ENCODE results near the gene ARID3B. TPM values are rescaled to one million over a fixed set of nuclear protein-coding genes. Genes with fewer than 3 reads are reported as not detected.

The ARID3B gene
- total RNA-seq, 1 experiment from 2014 or later, result 19.0 TPM

- H3K9me3 ChIP-seq (ENCODE audit: low read length), result no peaks in the 10 kb centered on the region
- no peak overlapping the region for H3K4me2 ChIP-seq (ENCODE audit: low read length)
- H4K20me1 ChIP-seq (ENCODE audit: low read length), result no peaks in the 10 kb centered on the region
- TF ChIP-seq EZH2 (IDR thresholded peaks at IDR 0.05; ENCODE audit: low read length, unreplicated experiment), result no peak
- no peak for TF ChIP-seq CTCF (conservative IDR thresholded peaks at IDR 0.05; ENCODE audit: low read depth, low read length)
- no peak for TF ChIP-seq EZH2phosphoT487 (IDR thresholded peaks at IDR 0.05; ENCODE audit: borderline replicate concordance, low read length)
- H3K36me3 ChIP-seq (ENCODE audit: low read depth, low read length), result peaks cover 17% of the 10 kb centered on the region; the same call in 1 of the 2 replicates
- ChIA-PET CTCF (no interaction called here), POLR2A (ENCODE audit: unreplicated experiment) (no interaction called here)
- H2AFZ ChIP-seq (ENCODE audit: low read length), result no peak overlapping the region
- ATAC-seq (no peak), DNase-seq (no peak)
- no peaks in the 10 kb centered on the region for H3K4me1 ChIP-seq (ENCODE audit: insufficient read depth, low read length)
- BruUV-seq (replicated peaks), result no TSS peak
- no peak overlapping the region for H3K27ac ChIP-seq (ENCODE audit: low read length)
- H3K79me2 ChIP-seq (ENCODE audit: low read length), result no peaks in the 10 kb centered on the region
- H3K9ac ChIP-seq (ENCODE audit: low read length), result no peak overlapping the region
- no peak overlapping the region for H3K4me3 ChIP-seq (ENCODE audit: low read length)
- no peaks in the 10 kb centered on the region for H3K9me2 ChIP-seq (replicated peaks; ENCODE audit: low read length)
- H3F3A ChIP-seq (ENCODE audit: low read length, unreplicated experiment), result no peaks in the 10 kb centered on the region
- H3K27me3 ChIP-seq (ENCODE audit: low read length), result no peaks in the 10 kb centered on the region
- intact Hi-C loops (cut with micrococcal nuclease), result no loop called here
Measured at GRCh38 chr15:74598126-74598842, 57.3 kb downstream of the ARID3B start.

GRCh38 chr15:74599156-74599555 is 58.1 kb downstream of the ARID3B start:
- no peak overlapping the region for H3K4me2 ChIP-seq (ENCODE audit: low read length)
- no peak overlapping the region for H3K4me3 ChIP-seq (ENCODE audit: low read length)
- intact Hi-C loops (cut with micrococcal nuclease), result no loop called here
- ChIA-PET CTCF (no interaction called here), POLR2A (ENCODE audit: unreplicated experiment) (no interaction called here)
- no peaks in the 10 kb centered on the region for H3K27me3 ChIP-seq (ENCODE audit: low read length)
- TSS peak; percentile 8 for BruUV-seq (replicated peaks)
- H3K27ac ChIP-seq (ENCODE audit: low read length), result no peak overlapping the region
- no peaks in the 10 kb centered on the region for H4K20me1 ChIP-seq (ENCODE audit: low read length)
- no peak for TF ChIP-seq CTCF (conservative IDR thresholded peaks at IDR 0.05; ENCODE audit: low read depth, low read length)
- no peak for TF ChIP-seq EZH2 (IDR thresholded peaks at IDR 0.05; ENCODE audit: low read length, unreplicated experiment)
- TF ChIP-seq EZH2phosphoT487 (IDR thresholded peaks at IDR 0.05; ENCODE audit: borderline replicate concordance, low read length), result no peak
- H3K9me3 ChIP-seq (ENCODE audit: low read length), result no peaks in the 10 kb centered on the region
- no peak for ATAC-seq
- no peak overlapping the region for H2AFZ ChIP-seq (ENCODE audit: low read length)
- H3K79me2 ChIP-seq (ENCODE audit: low read length), result no peaks in the 10 kb centered on the region
- H3K36me3 ChIP-seq (ENCODE audit: low read depth, low read length), result peaks cover 12% of the 10 kb centered on the region; the same call in 1 of the 2 replicates
- H3K9me2 ChIP-seq (replicated peaks; ENCODE audit: low read length), result no peaks in the 10 kb centered on the region
- no peaks in the 10 kb centered on the region for H3K4me1 ChIP-seq (ENCODE audit: insufficient read depth, low read length)
- H3F3A ChIP-seq (ENCODE audit: low read length, unreplicated experiment), result no peaks in the 10 kb centered on the region
- no peak overlapping the region for H3K9ac ChIP-seq (ENCODE audit: low read length)
- no peak for DNase-seq

- no peaks in the 10 kb centered on the region for H3F3A ChIP-seq (ENCODE audit: low read length, unreplicated experiment)
- H3K9ac ChIP-seq (ENCODE audit: low read length), result no peak overlapping the region
- no peak overlapping the region for H3K27ac ChIP-seq (ENCODE audit: low read length)
- DNase-seq (no peak), ATAC-seq (no peak)
- POLR2A ChIA-PET (ENCODE audit: unreplicated experiment), result interaction anchor here (1.2 kb wide), 1 partner anchor 10 kb away, joined by 4 read pairs; no protein-coding TSS in a partner anchor
- H2AFZ ChIP-seq (ENCODE audit: low read length), result no peak overlapping the region
- H3K36me3 ChIP-seq (ENCODE audit: low read depth, low read length), result 0 out of 2 replicates have a peak, but pooled peaks cover 3% of the 10 kb centered on the region
- CTCF ChIA-PET, result no interaction called here
- H4K20me1 ChIP-seq (ENCODE audit: low read length), result no peaks in the 10 kb centered on the region
- BruUV-seq (replicated peaks), result no TSS peak
- intact Hi-C loops (cut with micrococcal nuclease), result no loop called here
- no peaks in the 10 kb centered on the region for H3K9me2 ChIP-seq (replicated peaks; ENCODE audit: low read length)
- H3K4me1 ChIP-seq (ENCODE audit: insufficient read depth, low read length), result no peaks in the 10 kb centered on the region
- TF ChIP-seq EZH2 (IDR thresholded peaks at IDR 0.05; ENCODE audit: low read length, unreplicated experiment) (no peak), CTCF (conservative IDR thresholded peaks at IDR 0.05; ENCODE audit: low read depth, low read length) (no peak), EZH2phosphoT487 (IDR thresholded peaks at IDR 0.05; ENCODE audit: borderline replicate concordance, low read length) (no peak)
- H3K9me3 ChIP-seq (ENCODE audit: low read length), result no peaks in the 10 kb centered on the region
- no peak overlapping the region for H3K4me2 ChIP-seq (ENCODE audit: low read length)
- no peaks in the 10 kb centered on the region for H3K27me3 ChIP-seq (ENCODE audit: low read length)
- no peak overlapping the region for H3K4me3 ChIP-seq (ENCODE audit: low read length)
- H3K79me2 ChIP-seq (ENCODE audit: low read length), result no peaks in the 10 kb centered on the region
Measured at GRCh38 chr15:74603026-74603788, 62.2 kb downstream of the ARID3B start.
